HepG2 (cell line): ENCODE data around the gene NRP1. TPM values are rescaled to one million over a fixed set of nuclear protein-coding genes. Genes with fewer than 3 reads are reported as not detected.

Experiments
- ATAC-seq: fragments of 200-7000 bp; cut with Tn5 transposase; 3 replicates; pipeline ENCODE4 v1.9.1; 2020; ENCODE audit warnings: mild to moderate bottlenecking, moderate library complexity
- BruUV-seq: library from RNA; stranded (reverse); fragments of 400-500 nt; replicated peaks from 2 replicates; lab custom pipeline; 2021; lab: Mats Ljungman, UMichigan
- CTCF ChIA-PET: fragments of 300-600 bp; formaldehyde crosslinking; extraction: SDS; loops from one replicate; lab custom pipeline; 2021; ENCODE audit warnings: low total read pairs, inconsistent platforms, low intra/inter-chr PET ratio; lab: Yijun Ruan, JAX
- POLR2A ChIA-PET: fragments of 350-600 bp; sonication (Branson Sonifier 250); formaldehyde crosslinking; loops from one replicate; lab custom pipeline; 2020; ENCODE audit warnings: antibody characterized with exemption, inconsistent platforms; lab: Yijun Ruan, JAX
- DNase-seq: peaks from one replicate; pipeline ENCODE4 v3.0.0-alpha.2; 2015; ENCODE audit warnings: low spot score
- FAIRE-seq: peaks from 3 replicates; lab custom pipeline; 2011; peaks lifted over from hg19 to GRCh38; lab: Jason Lieb, UNC
- H2AFZ ChIP-seq: one replicate; pipeline ENCODE4 v1.6.1; 2011; ENCODE audit warnings: low read length, inconsistent platforms
- H3K27ac ChIP-seq: fragments of 300-600 bp; 3 replicates; pipeline ENCODE4 v1.8.0; 2011; ENCODE audit warnings: mixed run types, mild to moderate bottlenecking, mixed read lengths, low read length, inconsistent platforms; ENCODE audit not compliant: insufficient read depth; ENCODE audit errors: extremely low read length
- H3K27me3 ChIP-seq, 2 experiments: fragments of 200-600 bp in 1 of 2; 2 replicates in 1 of 2; 3 replicates in 1 of 2; pipeline versions ENCODE4 v1.6.0 to v1.8.0; 2011; ENCODE audit warnings: low read length in 2 of 2, mild to moderate bottlenecking in 2 of 2, moderate library complexity in 2 of 2, inconsistent platforms in 1 of 2; ENCODE audit not compliant: insufficient read depth in 2 of 2, control insufficient read depth in 1 of 2
- H3K36me3 ChIP-seq, 2 experiments: fragments of 200-600 bp in 1 of 2; replicated peaks in 1 of 2; 2 replicates in 1 of 2; 3 replicates in 1 of 2; pipeline versions ENCODE4 v1.5.1 to v1.8.0; 2011; ENCODE audit warnings: low read length in 2 of 2, inconsistent platforms in 1 of 2; ENCODE audit not compliant: insufficient read depth in 2 of 2, control insufficient read depth in 1 of 2
- H3K4me1 ChIP-seq: 2 replicates; pipeline ENCODE4 v1.5.1; 2012; ENCODE audit warnings: low read length, inconsistent platforms; ENCODE audit not compliant: insufficient read depth
- H3K4me2 ChIP-seq: 2 replicates; pipeline ENCODE4 v1.6.0; 2011; ENCODE audit warnings: low read depth, low read length, inconsistent platforms
- H3K4me3 ChIP-seq, 3 experiments: fragments of 200-600 bp in 1 of 3; sonication (generic), shearing (Covaris generic) in 1 of 3; replicated peaks in 1 of 3; 2 replicates each; pipeline ENCODE4 v1.5.1; 2011 to 2016; ENCODE audit warnings: low read length in 3 of 3, inconsistent platforms in 2 of 3, low read depth in 2 of 3, mild to moderate bottlenecking in 2 of 3, control low read depth in 1 of 3, mixed read lengths in 1 of 3; ENCODE audit not compliant: insufficient read depth in 1 of 3
- H3K79me2 ChIP-seq: one replicate; pipeline ENCODE4 v1.6.1; 2011; ENCODE audit warnings: low read length, inconsistent platforms; ENCODE audit not compliant: insufficient read depth
- H3K9ac ChIP-seq: 2 replicates; pipeline ENCODE4 v1.6.0; 2011; ENCODE audit warnings: mild to moderate bottlenecking, low read depth, low read length, inconsistent platforms; ENCODE audit not compliant: insufficient read depth
- H3K9me3 ChIP-seq: 2 replicates; pipeline ENCODE4 v1.5.1; 2012; ENCODE audit warnings: mild to moderate bottlenecking, low read length
- H4K20me1 ChIP-seq: 2 replicates; pipeline ENCODE4 v1.6.0; 2011; ENCODE audit warnings: inconsistent platforms, mild to moderate bottlenecking, low read length, moderate library complexity; ENCODE audit not compliant: insufficient read depth
- ARID4A ChIP-seq: sonication (generic); formaldehyde crosslinking; IDR thresholded peaks from 2 replicates; pipeline ENCODE4 v1.5.0; 2020; ENCODE audit warnings: mild to moderate bottlenecking, missing genetic modification reagents, borderline replicate concordance
- ARID5B ChIP-seq: IDR thresholded peaks from 2 replicates; pipeline ENCODE4 v1.4.0; 2020; ENCODE audit warnings: mild to moderate bottlenecking, missing genetic modification reagents
- ETV5 ChIP-seq: IDR thresholded peaks from 2 replicates; pipeline ENCODE4 v1.6.1; 2018; ENCODE audit warnings: missing biosample characterization, missing genetic modification reagents, inconsistent platforms, borderline replicate concordance
- NFRKB ChIP-seq: fragments of 450-650 bp; IDR thresholded peaks from 2 replicates; pipeline ENCODE4 v1.6.1; 2017
- NR2F6 ChIP-seq, 2 experiments: IDR thresholded peaks; 2 replicates each; pipeline ENCODE4 v1.6.1; 2016; ENCODE audit warnings: antibody characterized with exemption in 1 of 2, mild to moderate bottlenecking in 1 of 2
- PAX8 ChIP-seq: sonication (generic); formaldehyde crosslinking; IDR thresholded peaks from 2 replicates; pipeline ENCODE4 v1.8.0; 2022; ENCODE audit warnings: mild to moderate bottlenecking, missing genetic modification reagents, borderline replicate concordance
- PRDM15 ChIP-seq: sonication (generic); formaldehyde crosslinking; IDR thresholded peaks from 2 replicates; pipeline ENCODE4 v1.4.0; 2020; ENCODE audit warnings: missing genetic modification reagents
- SUZ12 ChIP-seq: fragments of 150-350 bp; IDR thresholded peaks from 2 replicates; pipeline ENCODE4 v1.6.1; 2014; ENCODE audit warnings: low read depth, low read length
- TSC22D2 ChIP-seq: sonication (generic); formaldehyde crosslinking; IDR thresholded peaks from 2 replicates; pipeline ENCODE4 v1.5.1; 2020; ENCODE audit warnings: missing genetic modification reagents, mild to moderate bottlenecking, borderline replicate concordance
- YY1 ChIP-seq: IDR thresholded peaks from 2 replicates; pipeline ENCODE4 v1.6.1; 2011; ENCODE audit warnings: low read length, low read depth, moderate library complexity, mild to moderate bottlenecking; ENCODE audit not compliant: insufficient read depth, insufficient replicate concordance
- ZFP62 ChIP-seq: sonication (generic); formaldehyde crosslinking; IDR thresholded peaks from 2 replicates; pipeline ENCODE4 v1.4.0; 2020; ENCODE audit warnings: missing genetic modification reagents
- ZNF12 ChIP-seq: sonication (generic); formaldehyde crosslinking; IDR thresholded peaks from 2 replicates; pipeline ENCODE4 v1.5.0; 2020; ENCODE audit warnings: missing genetic modification reagents
- ZNF7 ChIP-seq: IDR thresholded peaks from 2 replicates; pipeline ENCODE4 v1.6.1; 2016; ENCODE audit warnings: missing biosample characterization, missing genetic modification reagents
- ZZZ3 ChIP-seq: sonication (generic); formaldehyde crosslinking; IDR thresholded peaks from 2 replicates; pipeline ENCODE4 v1.4.0; 2020; ENCODE audit warnings: missing genetic modification reagents, mild to moderate bottlenecking, borderline replicate concordance
- WGBS: methylation state at CpG from one replicate; pipeline ENCODE4 v1.1.6; 2017; ENCODE audit warnings: low lambda C conversion rate; 5-methylcytosine and 5-hydroxymethylcytosine counted together
- in situ Hi-C: cut with HindIII; loops from 2 replicates; pipeline ENCODE4 v1.10.0; 2017; ENCODE audit warnings: low pct_unique_long_range_greater_than_20kb; ENCODE audit not compliant: extremely low pct_ligation_motif_present
- intact Hi-C: fragments of 100-400 bp; cut with micrococcal nuclease; formaldehyde crosslinking; loops from one replicate; pipeline ENCODE4 v1.10.0; 2022; ENCODE audit not compliant: unreplicated experiment
- polyA plus RNA-seq, 8 experiments: library from polyadenylated mRNA; depleted of rRNA in 3 of 8; stranded (reverse) in 7 of 8; unstranded in 1 of 8; fragments of >200 nt; fragmentation: Illumina TruSeq in 4 of 8; extraction: Trizol in 4 of 8; gene quantifications; 2 replicates each; pipeline versions ENCODE4 v1.2.1 to v1.2.3, GENCODE V29; 2011 to 2016; ENCODE audit warnings: low read depth in 4 of 8, missing spikeins in 1 of 8, mixed read lengths in 1 of 8; ENCODE audit not compliant: insufficient read depth in 1 of 8
- total RNA-seq, 5 experiments: library from RNA; depleted of rRNA; stranded (reverse); fragments of >200 nt; fragmentation: Illumina TruSeq; extraction: Trizol; gene quantifications; 2 replicates each; pipeline ENCODE4 v1.2.3, GENCODE V29; 2016; ENCODE audit warnings: low read depth in 1 of 5

Gene NRP1
- total and polyA plus RNA-seq, 2 of the 13 experiments (the other 11 are each of a cell fraction or from before 2014, with no cell fraction given): 5.3 to 5.8 TPM

DNA sequence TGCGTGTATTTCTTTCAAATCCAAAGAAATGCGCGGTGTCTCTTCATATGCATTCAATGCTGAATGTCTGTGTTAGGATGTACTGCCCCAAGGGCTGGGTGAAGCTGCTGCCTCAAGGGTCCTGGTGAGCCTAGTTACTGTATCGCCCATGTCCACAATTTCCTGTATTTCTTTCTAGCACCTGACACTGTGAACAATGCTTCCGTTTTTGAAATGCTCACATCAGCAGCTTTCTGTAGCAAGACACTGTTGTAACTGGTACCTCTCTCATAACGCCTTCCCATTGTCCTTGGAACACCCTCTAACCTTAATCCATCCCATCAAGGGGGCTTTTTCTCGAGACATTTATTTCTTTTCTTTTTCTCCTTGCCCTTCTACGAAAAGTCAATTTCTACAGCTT is 25.1 kb downstream of the NRP1 start:
- no peak for ATAC-seq
- Histone ChIP-seq H3K36me3 (no peaks in the 10 kb centered on the region), H3K4me2 (no peak overlapping the region), H2AFZ (no peak overlapping the region), H3K4me1 (peaks cover 17% of the 10 kb centered on the region), H3K4me3 (no peak overlapping the region), H4K20me1 (no peaks in the 10 kb centered on the region), H3K9me3 (no peaks in the 10 kb centered on the region), H3K27ac (no peak overlapping the region), H3K9ac (no peak overlapping the region), H3K79me2 (no peaks in the 10 kb centered on the region), H3K27me3 (no peaks in the 10 kb centered on the region)
- intact Hi-C loops: loop anchor here (5.0 kb wide), 1 partner anchor 112 kb away; no protein-coding TSS in a partner anchor
- POLR2A ChIA-PET: no interaction called here
- CTCF ChIA-PET: no interaction called here
- WGBS: 96% methylated on average over 8 of the region's 8 CpGs
- in situ Hi-C loops: no loop called here
- DNase-seq: no peak
- BruUV-seq: no TSS peak
- FAIRE-seq: no peak
- TF ChIP-seq NR2F6 (IDR thresholded peaks at IDR 0.05): no peak
- TF ChIP-seq NR2F6 (CRISPR knock-in tag; IDR thresholded peaks at IDR 0.05): no peak
- TF ChIP-seq ZZZ3: no peak
- TF ChIP-seq ARID5B: no peak
- no peak for TF ChIP-seq ZNF12 (CRISPR knock-in tag)
- no peak for TF ChIP-seq ZFP62 (CRISPR knock-in tag)
- no peak for TF ChIP-seq ARID4A (CRISPR knock-in tag)
- no peak for TF ChIP-seq ETV5 (CRISPR knock-in tag)
- no peak for TF ChIP-seq PAX8 (CRISPR knock-in tag)
- TF ChIP-seq YY1: no peak
- TF ChIP-seq SUZ12: no peak
- no peak for TF ChIP-seq PRDM15 (CRISPR knock-in tag)
- TF ChIP-seq ZNF7 (CRISPR knock-in tag): no peak
- TF ChIP-seq NFRKB: no peak
- no peak for TF ChIP-seq TSC22D2 (CRISPR knock-in tag)
